CD14-positive monocyte (primary cell): ENCODE results near the gene PNLIP. TPM values are rescaled to one million over a fixed set of nuclear protein-coding genes. Genes with fewer than 3 reads are reported as not detected.

Source experiments
- DNase-seq, 3 donors: peaks; one replicate each; pipeline ENCODE4 v3.0.0-alpha.2; 2011 to 2022
- H2AFZ ChIP-seq: 2 replicates; pipeline ENCODE4 v1.6.0; 2012; ENCODE audit warnings: mild to moderate bottlenecking, low read depth, low read length, inconsistent platforms; ENCODE audit not compliant: insufficient read depth, poor library complexity, severe bottlenecking
- H3K27ac ChIP-seq, 2 donors: 1 replicate in 1 of 2; 2 replicates in 1 of 2; pipeline ENCODE4 v1.5.1; 2012 to 2013; ENCODE audit warnings: low read length in 2 of 2, control low read depth in 1 of 2, inconsistent platforms in 1 of 2, low read depth in 1 of 2, mild to moderate bottlenecking in 1 of 2
- H3K27me3 ChIP-seq, 2 donors: one replicate each; pipeline versions ENCODE4 v1.6.0 to v1.6.1; 2011 to 2013; ENCODE audit warnings: low read length in 2 of 2; ENCODE audit not compliant: control insufficient read depth in 2 of 2, insufficient read depth in 2 of 2
- H3K36me3 ChIP-seq, 2 donors: replicated peaks in 1 of 2; 1 replicate in 1 of 2; 2 replicates in 1 of 2; pipeline versions ENCODE4 v1.5.1 to v1.6.1; 2012 to 2013; ENCODE audit warnings: low read length in 2 of 2, control low read depth in 1 of 2, inconsistent platforms in 1 of 2, mild to moderate bottlenecking in 1 of 2; ENCODE audit not compliant: insufficient read depth in 2 of 2, control insufficient read depth in 1 of 2
- H3K4me1 ChIP-seq, 2 donors: 1 replicate in 1 of 2; 2 replicates in 1 of 2; pipeline versions ENCODE4 v1.5.1 to v1.6.1; 2012 to 2013; ENCODE audit warnings: low read length in 2 of 2, control low read depth in 1 of 2, inconsistent platforms in 1 of 2, mild to moderate bottlenecking in 1 of 2, moderate library complexity in 1 of 2; ENCODE audit not compliant: insufficient read depth in 2 of 2, control insufficient read depth in 1 of 2
- H3K4me2 ChIP-seq: replicated peaks from 2 replicates; pipeline ENCODE3; 2012; ENCODE audit warnings: low read length, moderate library complexity, mild to moderate bottlenecking; ENCODE audit not compliant: poor library complexity, severe bottlenecking; ENCODE audit errors: extremely low read depth
- H3K4me3 ChIP-seq, 3 experiments: fragments of 200-600 bp in 1 of 3; sonication (generic) in 1 of 3; replicated peaks in 1 of 3; 1 replicate in 2 of 3; 2 replicates in 1 of 3; pipeline ENCODE4 v1.5.1; 2011 to 2013; ENCODE audit warnings: low read length in 3 of 3, mild to moderate bottlenecking in 3 of 3, control low read depth in 2 of 3, low read depth in 2 of 3, inconsistent platforms in 1 of 3, moderate library complexity in 1 of 3
- H3K79me2 ChIP-seq: 2 replicates; pipeline ENCODE4 v1.6.0; 2012; ENCODE audit warnings: mild to moderate bottlenecking, control low read depth, inconsistent platforms, low read length, moderate library complexity; ENCODE audit not compliant: insufficient read depth
- H3K9ac ChIP-seq: 2 replicates; pipeline ENCODE4 v1.6.0; 2017; ENCODE audit warnings: low read length, mild to moderate bottlenecking; ENCODE audit not compliant: insufficient read depth, poor library complexity, severe bottlenecking
- H3K9me3 ChIP-seq, 2 donors: replicated peaks in 1 of 2; 1 replicate in 1 of 2; 2 replicates in 1 of 2; pipeline versions ENCODE4 v1.5.1 to v1.6.1; 2012 to 2013; ENCODE audit warnings: low read length in 2 of 2, control low read depth in 1 of 2; ENCODE audit not compliant: control insufficient read depth in 1 of 2, insufficient read depth in 1 of 2
- H4K20me1 ChIP-seq: 2 replicates; pipeline ENCODE4 v1.6.0; 2012; ENCODE audit warnings: mild to moderate bottlenecking, low read length, control low read depth, moderate library complexity; ENCODE audit not compliant: insufficient read depth
- H3K27ac Mint-ChIP-seq, 7 donors: one replicate each; pipeline ENCODE4 v1.8.0; 2020; ENCODE audit warnings: mild to moderate bottlenecking in 7 of 7, mixed read lengths in 7 of 7, moderate library complexity in 6 of 7, inconsistent platforms in 2 of 7
- H3K27me3 Mint-ChIP-seq, 3 donors: one replicate each; pipeline ENCODE4 v1.8.0; 2021 to 2022; ENCODE audit warnings: low read depth in 3 of 3, mild to moderate bottlenecking in 3 of 3, mixed read lengths in 3 of 3, moderate library complexity in 3 of 3, inconsistent platforms in 1 of 3
- H3K36me3 Mint-ChIP-seq, 2 donors: one replicate each; pipeline ENCODE4 v1.8.0; 2020; ENCODE audit warnings: mixed read lengths in 2 of 2, inconsistent platforms in 1 of 2, mild to moderate bottlenecking in 1 of 2
- H3K4me1 Mint-ChIP-seq: one replicate; pipeline ENCODE4 v1.8.0; 2020; ENCODE audit warnings: mild to moderate bottlenecking, mixed read lengths
- H3K4me3 Mint-ChIP-seq, 2 donors: one replicate each; pipeline ENCODE4 v1.8.0; 2020; ENCODE audit warnings: mild to moderate bottlenecking in 2 of 2, mixed read lengths in 2 of 2, moderate library complexity in 1 of 2
- H3K9me3 Mint-ChIP-seq, 7 donors: one replicate each; pipeline ENCODE4 v1.8.0; 2020 to 2022; ENCODE audit warnings: mixed read lengths in 7 of 7, mild to moderate bottlenecking in 6 of 7, moderate library complexity in 6 of 7, inconsistent platforms in 2 of 7
- CTCF ChIP-seq: fragments of 200-600 bp; IDR thresholded peaks from one replicate; pipeline ENCODE4 v1.8.0; 2022; ENCODE audit warnings: antibody characterized with exemption, mild to moderate bottlenecking
- WGBS: methylation state at CpG from one replicate; pipeline ENCODE4 v1.1.5; 2013; ENCODE audit warnings: missing lambda C conversion rate; ENCODE audit not compliant: insufficient coverage; 5-methylcytosine and 5-hydroxymethylcytosine counted together
- intact Hi-C, 2 donors: fragments of 100-400 bp; cut with micrococcal nuclease; formaldehyde crosslinking; loops; one replicate each; pipeline versions ENCODE4 v1.15.0 to v1.15.1; 2023
- polyA plus RNA-seq, 3 donors: library from polyadenylated mRNA; depleted of rRNA in 1 of 3; unstranded in 2 of 3; stranded (reverse) in 1 of 3; fragments of 300-500 nt in 2 of 3; fragments of >200 nt in 1 of 3; fragmentation: Illumina TruSeq in 2 of 3; gene quantifications; 1 replicate in 2 of 3; 2 replicates in 1 of 3; pipeline ENCODE4 v1.2.3, GENCODE V29; 2012 to 2021

PNLIP gene
- polyA plus RNA-seq, 3 donors, result not detected

GRCh38 chr10:116536810-116537209 is 8.9 kb upstream of the PNLIP start:
- H3K27me3 ChIP-seq, result no peaks in the 10 kb centered on the region
- DNase-seq, result no peak
- no peak overlapping the region for H3K27ac ChIP-seq
- H3K4me3 ChIP-seq, result no peak overlapping the region
- H2AFZ ChIP-seq, result no peak overlapping the region
- no peaks in the 10 kb centered on the region for H4K20me1 ChIP-seq
- no peak overlapping the region for H3K27ac Mint-ChIP-seq
- no peaks in the 10 kb centered on the region for H3K36me3 ChIP-seq
- H3K9ac ChIP-seq, result no peak overlapping the region
- peaks cover 2 to 18% (median 5%) of the 10 kb centered on the region in 7 donors for H3K9me3 Mint-ChIP-seq
- H3K36me3 Mint-ChIP-seq, result no peaks in the 10 kb centered on the region
- TF ChIP-seq CTCF, result no peak
- peaks cover 0 to 3% (median 3%) of the 10 kb centered on the region in 3 donors for H3K27me3 Mint-ChIP-seq
- no peaks in the 10 kb centered on the region for H3K9me3 ChIP-seq
- intact Hi-C loops, result no loop called here
- H3K4me1 Mint-ChIP-seq, result no peaks in the 10 kb centered on the region
- H3K4me2 ChIP-seq, result no peak overlapping the region
- no peaks in the 10 kb centered on the region for H3K79me2 ChIP-seq
- no peaks in the 10 kb centered on the region for H3K4me1 ChIP-seq
- WGBS, result no CpG with 5 or more reads among the region's 2 CpGs
- no peak overlapping the region for H3K4me3 Mint-ChIP-seq

GRCh38 chr10:116538456-116538855 is 7.3 kb upstream of the PNLIP start:
- H3K4me2 ChIP-seq, result no peak overlapping the region
- TF ChIP-seq CTCF, result no peak
- no peak for DNase-seq
- Mint-ChIP-seq H3K36me3 (no peaks in the 10 kb centered on the region), H3K27ac (no peak overlapping the region), H3K4me1 (no peaks in the 10 kb centered on the region), H3K27me3 (peaks cover 0 to 3% (median 1%) of the 10 kb centered on the region in 3 donors), H3K4me3 (no peak overlapping the region), H3K9me3 (peaks cover under 1 to 18% (median 5%) of the 10 kb centered on the region in 7 donors)
- no peak overlapping the region for H3K9ac ChIP-seq
- H3K4me1 ChIP-seq, result no peaks in the 10 kb centered on the region
- H3K36me3 ChIP-seq, result no peaks in the 10 kb centered on the region
- H3K79me2 ChIP-seq, result no peaks in the 10 kb centered on the region
- H3K4me3 ChIP-seq, result no peak overlapping the region
- H3K9me3 ChIP-seq, result no peaks in the 10 kb centered on the region
- intact Hi-C loops, result no loop called here
- H2AFZ ChIP-seq, result no peak overlapping the region
- no peak overlapping the region for H3K27ac ChIP-seq
- no peaks in the 10 kb centered on the region for H3K27me3 ChIP-seq
- H4K20me1 ChIP-seq, result no peaks in the 10 kb centered on the region
